ENCODE results near the gene ITPKB.

Gene ITPKB

GRCh38 chr1:226652613-226653012, 86.5 kb downstream of the ITPKB start:
- TF ChIP-seq SPI1 (IDR thresholded peaks at IDR 0.05; ENCODE audit: low read depth, low read length): no peak
- TF ChIP-seq POLR2A (IDR thresholded peaks at IDR 0.05; ENCODE audit: low read depth, low read length): no peak
- TF ChIP-seq TAF1 (IDR thresholded peaks at IDR 0.05; ENCODE audit: low read depth, low read length): no peak
- no peak for TF ChIP-seq POU2F2 (IDR thresholded peaks at IDR 0.05; ENCODE audit: low read depth, low read length)
- TF ChIP-seq PAX5 (IDR thresholded peaks at IDR 0.05; ENCODE audit: insufficient read depth, low read length, severe bottlenecking): no peak
- TF ChIP-seq POLR2AphosphoS5 (IDR thresholded peaks at IDR 0.05; ENCODE audit: low read depth, low read length): no peak
- DNase-seq (ENCODE audit: insufficient read length, low spot score) (no peak), FAIRE-seq (no peak)

- no peak for TF ChIP-seq POLR2AphosphoS5 (IDR thresholded peaks at IDR 0.05; ENCODE audit: low read depth, low read length)
- TF ChIP-seq POU2F2 (IDR thresholded peaks at IDR 0.05; ENCODE audit: low read depth, low read length): no peak
- no peak for FAIRE-seq
- no peak for DNase-seq (ENCODE audit: insufficient read length, low spot score)
Measured at GRCh38 chr1:226651732-226652105, 87.4 kb downstream of the ITPKB start.

GRCh38 chr1:226651041-226651731, 87.9 kb downstream of the ITPKB start:
- no peak for TF ChIP-seq TAF1 (IDR thresholded peaks at IDR 0.05; ENCODE audit: low read depth, low read length)
- DNase-seq (ENCODE audit: insufficient read length, low spot score) (no peak), FAIRE-seq (no peak)

GRCh38 chr1:226650236-226650841, 88.7 kb downstream of the ITPKB start:
- no peak for TF ChIP-seq SPI1 (IDR thresholded peaks at IDR 0.05; ENCODE audit: low read depth, low read length)
- no peak for TF ChIP-seq PAX5 (IDR thresholded peaks at IDR 0.05; ENCODE audit: insufficient read depth, low read length, severe bottlenecking)
- TF ChIP-seq POLR2AphosphoS5 (IDR thresholded peaks at IDR 0.05; ENCODE audit: low read depth, low read length): no peak
- TF ChIP-seq POLR2A (IDR thresholded peaks at IDR 0.05; ENCODE audit: low read depth, low read length): no peak
- TF ChIP-seq POU2F2 (IDR thresholded peaks at IDR 0.05; ENCODE audit: low read depth, low read length): no peak
- no peak for TF ChIP-seq TAF1 (IDR thresholded peaks at IDR 0.05; ENCODE audit: low read depth, low read length)
- no peak for DNase-seq (ENCODE audit: insufficient read length, low spot score)
- no peak for FAIRE-seq

- DNase-seq (ENCODE audit: insufficient read length, low spot score): no peak
- TF ChIP-seq TAF1 (IDR thresholded peaks at IDR 0.05; ENCODE audit: low read depth, low read length): no peak
- TF ChIP-seq PAX5 (IDR thresholded peaks at IDR 0.05; ENCODE audit: insufficient read depth, low read length, severe bottlenecking): no peak
- TF ChIP-seq POLR2AphosphoS5 (IDR thresholded peaks at IDR 0.05; ENCODE audit: low read depth, low read length): no peak
- no peak for TF ChIP-seq POU2F2 (IDR thresholded peaks at IDR 0.05; ENCODE audit: low read depth, low read length)
- no peak for TF ChIP-seq SPI1 (IDR thresholded peaks at IDR 0.05; ENCODE audit: low read depth, low read length)
- TF ChIP-seq POLR2A (IDR thresholded peaks at IDR 0.05; ENCODE audit: low read depth, low read length): no peak
- no peak for FAIRE-seq
Measured at GRCh38 chr1:226649780-226650179, 89.3 kb downstream of the ITPKB start.

GRCh38 chr1:226649244-226649643, 89.8 kb downstream of the ITPKB start:
- TF ChIP-seq POLR2AphosphoS5 (IDR thresholded peaks at IDR 0.05; ENCODE audit: low read depth, low read length) (peak; percentile 39; the same call in 1 of the 2 replicates), PAX5 (IDR thresholded peaks at IDR 0.05; ENCODE audit: insufficient read depth, low read length, severe bottlenecking) (no peak), SPI1 (IDR thresholded peaks at IDR 0.05; ENCODE audit: low read depth, low read length) (no peak), TAF1 (IDR thresholded peaks at IDR 0.05; ENCODE audit: low read depth, low read length) (no peak), POU2F2 (IDR thresholded peaks at IDR 0.05; ENCODE audit: low read depth, low read length) (0 out of 2 replicates have a peak, but pooled peaks have one; percentile 28)
- FAIRE-seq (peak; percentile 93), DNase-seq (ENCODE audit: insufficient read length, low spot score) (no peak)

- no peak for DNase-seq (ENCODE audit: insufficient read length, low spot score)
- FAIRE-seq: no peak
- TF ChIP-seq PAX5 (IDR thresholded peaks at IDR 0.05; ENCODE audit: insufficient read depth, low read length, severe bottlenecking) (no peak), SPI1 (IDR thresholded peaks at IDR 0.05; ENCODE audit: low read depth, low read length) (no peak), POU2F2 (IDR thresholded peaks at IDR 0.05; ENCODE audit: low read depth, low read length) (no peak), POLR2AphosphoS5 (IDR thresholded peaks at IDR 0.05; ENCODE audit: low read depth, low read length) (no peak), POLR2A (IDR thresholded peaks at IDR 0.05; ENCODE audit: low read depth, low read length) (no peak), TAF1 (IDR thresholded peaks at IDR 0.05; ENCODE audit: low read depth, low read length) (no peak)
Measured at GRCh38 chr1:226648421-226648820, 90.7 kb downstream of the ITPKB start.

- TF ChIP-seq POLR2A (IDR thresholded peaks at IDR 0.05; ENCODE audit: low read depth, low read length): no peak
- no peak for TF ChIP-seq SPI1 (IDR thresholded peaks at IDR 0.05; ENCODE audit: low read depth, low read length)
- TF ChIP-seq POU2F2 (IDR thresholded peaks at IDR 0.05; ENCODE audit: low read depth, low read length): no peak
- no peak for TF ChIP-seq POLR2AphosphoS5 (IDR thresholded peaks at IDR 0.05; ENCODE audit: low read depth, low read length)
- no peak for TF ChIP-seq TAF1 (IDR thresholded peaks at IDR 0.05; ENCODE audit: low read depth, low read length)
- TF ChIP-seq PAX5 (IDR thresholded peaks at IDR 0.05; ENCODE audit: insufficient read depth, low read length, severe bottlenecking): no peak
- FAIRE-seq: no peak
Measured at GRCh38 chr1:226647719-226648118, 91.4 kb downstream of the ITPKB start.

GRCh38 chr1:226646870-226647449, 92.1 kb downstream of the ITPKB start:
- DNase-seq (ENCODE audit: insufficient read length, low spot score) (no peak), FAIRE-seq (no peak)
- TF ChIP-seq POU2F2 (IDR thresholded peaks at IDR 0.05; ENCODE audit: low read depth, low read length) (no peak), POLR2A (IDR thresholded peaks at IDR 0.05; ENCODE audit: low read depth, low read length) (no peak), SPI1 (IDR thresholded peaks at IDR 0.05; ENCODE audit: low read depth, low read length) (no peak), PAX5 (IDR thresholded peaks at IDR 0.05; ENCODE audit: insufficient read depth, low read length, severe bottlenecking) (no peak), POLR2AphosphoS5 (IDR thresholded peaks at IDR 0.05; ENCODE audit: low read depth, low read length) (no peak), TAF1 (IDR thresholded peaks at IDR 0.05; ENCODE audit: low read depth, low read length) (no peak)

More at GRCh38 chr1:226647719-226648118, 91.4 kb downstream of the ITPKB start:
- DNase-seq (ENCODE audit: insufficient read length, low spot score): no peak

Data from GM12891 (cell line).